Endothelial cell (in vitro differentiated cells): ENCODE results near the gene SARS1. TPM values are rescaled to one million over a fixed set of nuclear protein-coding genes. Genes with fewer than 3 reads are reported as not detected.

Experiments
- DNase-seq: peaks from one replicate; pipeline ENCODE4 v3.0.0; 2021; ENCODE audit warnings: low spot score
- H3K27ac Mint-ChIP-seq: one replicate; pipeline ENCODE4 v1.8.0; 2021; ENCODE audit warnings: mixed read lengths, inconsistent platforms; ENCODE audit not compliant: unreplicated experiment
- H3K27me3 Mint-ChIP-seq: one replicate; pipeline ENCODE4 v1.8.0; 2021; ENCODE audit warnings: mild to moderate bottlenecking, moderate library complexity, mixed read lengths, inconsistent platforms; ENCODE audit not compliant: unreplicated experiment
- H3K36me3 Mint-ChIP-seq: one replicate; pipeline ENCODE4 v1.8.0; 2021; ENCODE audit warnings: mild to moderate bottlenecking, low read depth, mixed read lengths, inconsistent platforms; ENCODE audit not compliant: unreplicated experiment
- H3K4me1 Mint-ChIP-seq: one replicate; pipeline ENCODE4 v1.8.0; 2021; ENCODE audit warnings: mild to moderate bottlenecking, mixed read lengths, inconsistent platforms; ENCODE audit not compliant: unreplicated experiment
- H3K4me3 Mint-ChIP-seq: one replicate; pipeline ENCODE4 v1.8.0; 2021; ENCODE audit warnings: mild to moderate bottlenecking, mixed read lengths, inconsistent platforms; ENCODE audit not compliant: unreplicated experiment
- H3K9me3 Mint-ChIP-seq: one replicate; pipeline ENCODE4 v1.8.0; 2021; ENCODE audit warnings: mixed read lengths, inconsistent platforms; ENCODE audit not compliant: unreplicated experiment
- total RNA-seq: library from RNA; stranded (reverse); fragmentation: NEBNext Ultra II Directional; extraction: Animal tissue kit (Norgen Biotek cat#: 25700); gene quantifications from one replicate; pipeline ENCODE4 v1.2.1, GENCODE V29; 2021; ENCODE audit not compliant: unreplicated experiment
- TF ChIP-seq, protein P1 (sequence below): fragments of 200-600 bp; sonication (generic); IDR thresholded peaks from one replicate; pipeline ENCODE4 v1.5.0; 2021; ENCODE audit warnings: antibody characterized with exemption; ENCODE audit not compliant: unreplicated experiment

The SARS1 gene
- total RNA-seq, 1 donor from 2014 or later, result 125 TPM

DNA sequence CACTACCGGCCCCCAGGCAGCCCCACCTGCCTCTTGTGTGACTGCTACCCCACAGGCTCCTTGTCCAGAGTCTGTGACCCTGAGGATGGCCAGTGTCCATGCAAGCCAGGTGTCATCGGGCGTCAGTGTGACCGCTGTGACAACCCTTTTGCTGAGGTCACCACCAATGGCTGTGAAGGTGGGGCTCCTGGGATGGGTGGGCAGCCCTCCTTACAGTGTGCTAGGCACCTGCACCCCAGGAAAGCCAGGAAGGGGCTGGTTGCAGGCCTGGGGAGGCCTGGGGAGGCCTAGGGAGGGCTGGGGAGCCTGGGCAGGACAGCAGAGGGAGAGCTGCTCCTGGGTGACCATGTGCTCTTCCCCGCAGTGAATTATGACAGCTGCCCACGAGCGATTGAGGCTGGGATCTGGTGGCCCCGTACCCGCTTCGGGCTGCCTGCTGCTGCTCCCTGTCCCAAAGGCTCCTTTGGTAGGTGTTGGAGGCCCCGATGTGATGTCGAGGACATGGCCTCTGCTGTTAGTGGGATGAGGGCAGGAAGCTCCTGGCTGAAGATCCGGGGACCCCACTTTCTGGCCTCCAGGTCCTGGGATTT, 52.1 kb downstream of the SARS1 start:
- Mint-ChIP-seq H3K4me1 (no peaks in the 10 kb centered on the region), H3K36me3 (no peaks in the 10 kb centered on the region), H3K4me3 (no peak overlapping the region), H3K27ac (no peak overlapping the region), H3K27me3 (peaks cover 15% of the 10 kb centered on the region), H3K9me3 (no peaks in the 10 kb centered on the region)
- no peak for DNase-seq
- TF ChIP-seq, protein P1, sequence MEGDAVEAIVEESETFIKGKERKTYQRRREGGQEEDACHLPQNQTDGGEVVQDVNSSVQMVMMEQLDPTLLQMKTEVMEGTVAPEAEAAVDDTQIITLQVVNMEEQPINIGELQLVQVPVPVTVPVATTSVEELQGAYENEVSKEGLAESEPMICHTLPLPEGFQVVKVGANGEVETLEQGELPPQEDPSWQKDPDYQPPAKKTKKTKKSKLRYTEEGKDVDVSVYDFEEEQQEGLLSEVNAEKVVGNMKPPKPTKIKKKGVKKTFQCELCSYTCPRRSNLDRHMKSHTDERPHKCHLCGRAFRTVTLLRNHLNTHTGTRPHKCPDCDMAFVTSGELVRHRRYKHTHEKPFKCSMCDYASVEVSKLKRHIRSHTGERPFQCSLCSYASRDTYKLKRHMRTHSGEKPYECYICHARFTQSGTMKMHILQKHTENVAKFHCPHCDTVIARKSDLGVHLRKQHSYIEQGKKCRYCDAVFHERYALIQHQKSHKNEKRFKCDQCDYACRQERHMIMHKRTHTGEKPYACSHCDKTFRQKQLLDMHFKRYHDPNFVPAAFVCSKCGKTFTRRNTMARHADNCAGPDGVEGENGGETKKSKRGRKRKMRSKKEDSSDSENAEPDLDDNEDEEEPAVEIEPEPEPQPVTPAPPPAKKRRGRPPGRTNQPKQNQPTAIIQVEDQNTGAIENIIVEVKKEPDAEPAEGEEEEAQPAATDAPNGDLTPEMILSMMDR, result no peak

DNA sequence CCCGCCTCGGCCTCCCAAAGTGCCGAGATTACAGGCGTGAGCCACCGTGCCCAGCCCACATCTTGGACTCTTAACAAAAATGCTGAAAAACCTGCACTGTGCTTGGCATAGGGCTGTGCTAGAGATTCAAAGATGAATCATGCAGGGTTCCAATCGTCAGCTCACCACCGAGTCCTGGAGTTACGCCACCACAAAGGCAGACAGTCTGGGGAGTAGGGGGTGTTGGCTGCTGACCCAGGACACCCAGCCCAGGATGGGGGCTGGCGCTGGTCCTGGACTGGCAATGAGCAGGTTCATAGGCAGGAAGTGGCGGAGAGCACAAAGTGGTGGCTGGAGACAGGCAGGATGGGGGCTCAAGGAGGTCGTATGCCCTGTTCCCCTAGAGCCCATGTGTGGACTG, 53.2 kb downstream of the SARS1 start:
- TF ChIP-seq, protein P1, result no peak
- peaks cover 16% of the 10 kb centered on the region for H3K27me3 Mint-ChIP-seq
- H3K9me3 Mint-ChIP-seq, result no peaks in the 10 kb centered on the region
- DNase-seq, result no peak
- no peaks in the 10 kb centered on the region for H3K36me3 Mint-ChIP-seq
- H3K27ac Mint-ChIP-seq, result no peak overlapping the region
- no peak overlapping the region for H3K4me3 Mint-ChIP-seq
- H3K4me1 Mint-ChIP-seq, result no peaks in the 10 kb centered on the region

DNA sequence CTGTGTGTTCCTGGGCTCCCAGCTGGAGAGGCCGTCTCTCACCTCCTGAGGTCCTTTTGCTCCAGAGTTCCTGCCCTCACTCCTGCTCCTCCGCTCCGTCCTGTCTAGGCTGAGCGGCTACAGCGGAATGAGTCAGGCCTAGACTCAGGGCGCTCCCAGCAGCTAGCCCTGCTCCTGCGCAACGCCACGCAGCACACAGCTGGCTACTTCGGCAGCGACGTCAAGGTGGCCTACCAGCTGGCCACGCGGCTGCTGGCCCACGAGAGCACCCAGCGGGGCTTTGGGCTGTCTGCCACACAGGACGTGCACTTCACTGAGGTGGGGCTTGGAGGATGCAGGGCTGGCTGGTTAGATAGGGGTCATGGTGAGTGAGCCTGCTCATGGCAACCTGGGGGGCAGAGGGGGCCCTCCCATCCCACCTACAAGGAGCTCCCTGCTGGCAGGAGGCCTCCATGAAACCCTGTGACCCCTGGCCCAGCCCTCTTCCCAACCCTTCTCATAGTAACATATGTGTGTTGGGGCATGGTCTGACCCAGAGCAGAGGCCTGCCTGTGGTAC, 54.1 kb downstream of the SARS1 start:
- Mint-ChIP-seq H3K9me3 (no peaks in the 10 kb centered on the region), H3K27ac (no peak overlapping the region), H3K4me3 (no peak overlapping the region), H3K36me3 (no peaks in the 10 kb centered on the region), H3K27me3 (peaks cover 18% of the 10 kb centered on the region), H3K4me1 (no peaks in the 10 kb centered on the region)
- TF ChIP-seq, protein P1, result no peak
- DNase-seq, result no peak

DNA sequence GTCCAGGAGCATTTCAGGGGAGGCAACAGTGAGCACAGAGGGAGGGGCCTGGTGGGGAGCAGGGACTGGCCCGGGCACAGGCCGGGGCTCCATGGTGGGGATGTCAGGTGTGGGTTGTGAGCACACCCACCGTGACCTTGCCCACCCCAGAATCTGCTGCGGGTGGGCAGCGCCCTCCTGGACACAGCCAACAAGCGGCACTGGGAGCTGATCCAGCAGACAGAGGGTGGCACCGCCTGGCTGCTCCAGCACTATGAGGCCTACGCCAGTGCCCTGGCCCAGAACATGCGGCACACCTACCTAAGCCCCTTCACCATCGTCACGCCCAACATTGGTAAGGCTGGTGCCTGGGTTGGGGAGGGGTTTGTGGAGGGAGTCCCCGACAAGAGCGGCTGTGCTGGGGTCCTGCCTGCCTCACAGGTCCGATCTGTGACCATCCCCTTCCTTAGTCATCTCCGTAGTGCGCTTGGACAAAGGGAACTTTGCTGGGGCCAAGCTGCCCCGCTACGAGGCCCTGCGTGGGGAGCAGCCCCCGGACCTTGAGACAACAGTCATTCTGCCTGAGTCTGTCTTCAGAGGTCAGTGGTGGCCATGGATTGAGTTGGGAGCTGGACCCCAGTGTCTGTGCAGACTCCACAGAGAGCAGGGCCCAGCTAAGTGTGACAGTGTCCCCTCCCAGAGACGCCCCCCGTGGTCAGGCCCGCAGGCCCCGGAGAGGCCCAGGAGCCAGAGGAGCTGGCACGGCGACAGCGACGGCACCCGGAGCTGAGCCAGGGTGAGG, 54.9 kb downstream of the SARS1 start:
- Mint-ChIP-seq H3K4me3 (no peak overlapping the region), H3K36me3 (no peaks in the 10 kb centered on the region), H3K4me1 (no peaks in the 10 kb centered on the region), H3K27ac (no peak overlapping the region), H3K27me3 (peaks cover 18% of the 10 kb centered on the region), H3K9me3 (no peaks in the 10 kb centered on the region)
- DNase-seq, result no peak
- TF ChIP-seq, protein P1, result no peak
